Germinal center (tissue), 1 donor: Measurements from ENCODE around the gene GPR180.

Experiments
- DNase-seq: peaks from one replicate; pipeline ENCODE4 v3.0.0; 2012; ENCODE audit warnings: mixed read lengths, low spot score

Gene GPR180

GRCh38 chr13:94656176-94656575 is 54.5 kb downstream of the GPR180 start:
- DNase-seq, result no peak

GRCh38 chr13:94656766-94657165 is 55.1 kb downstream of the GPR180 start:
- DNase-seq, result no peak

- DNase-seq, result no peak
Measured at GRCh38 chr13:94657167-94657566, 55.5 kb downstream of the GPR180 start.

GRCh38 chr13:94658926-94659597 is 57.4 kb downstream of the GPR180 start:
- DNase-seq, result no peak

GRCh38 chr13:94659598-94659946 is 57.9 kb downstream of the GPR180 start:
- no peak for DNase-seq

GRCh38 chr13:94660695-94661326 is 59.2 kb downstream of the GPR180 start:
- no peak for DNase-seq

- DNase-seq, result no peak
Measured at GRCh38 chr13:94661406-94661805, 59.7 kb downstream of the GPR180 start.

GRCh38 chr13:94662274-94662945 is 60.8 kb downstream of the GPR180 start:
- DNase-seq, result no peak

GRCh38 chr13:94664889-94665288 is 63.2 kb downstream of the GPR180 start:
- no peak for DNase-seq

- DNase-seq, result no peak
Measured at GRCh38 chr13:94666065-94666464, 64.4 kb downstream of the GPR180 start.

GRCh38 chr13:94667190-94667589 is 65.5 kb downstream of the GPR180 start:
- DNase-seq, result no peak

- no peak for DNase-seq
Measured at GRCh38 chr13:94672400-94672799, 70.7 kb downstream of the GPR180 start.

GRCh38 chr13:94673851-94674250 is 72.2 kb downstream of the GPR180 start:
- DNase-seq, result no peak

GRCh38 chr13:94674609-94675348 is 73.1 kb downstream of the GPR180 start:
- DNase-seq, result peak; percentile 61

GRCh38 chr13:94677799-94678198 is 76.1 kb downstream of the GPR180 start:
- no peak for DNase-seq

- DNase-seq, result no peak
Measured at GRCh38 chr13:94678845-94679244, 77.2 kb downstream of the GPR180 start.

- no peak for DNase-seq
Measured at GRCh38 chr13:94679614-94680013, 78.0 kb downstream of the GPR180 start.

GRCh38 chr13:94682229-94682628 is 80.6 kb downstream of the GPR180 start:
- DNase-seq, result no peak

- no peak for DNase-seq
Measured at GRCh38 chr13:94683409-94683808, 81.8 kb downstream of the GPR180 start.
